Measurements from ENCODE around the gene RMDN2. TPM values are rescaled to one million over a fixed set of nuclear protein-coding genes. Genes with fewer than 3 reads are reported as not detected.

The RMDN2 gene
- polyA plus RNA-seq, 2 of the 4 experiments (the other 2 are of a cell fraction), result 4.6 to 6.9 TPM

DNA sequence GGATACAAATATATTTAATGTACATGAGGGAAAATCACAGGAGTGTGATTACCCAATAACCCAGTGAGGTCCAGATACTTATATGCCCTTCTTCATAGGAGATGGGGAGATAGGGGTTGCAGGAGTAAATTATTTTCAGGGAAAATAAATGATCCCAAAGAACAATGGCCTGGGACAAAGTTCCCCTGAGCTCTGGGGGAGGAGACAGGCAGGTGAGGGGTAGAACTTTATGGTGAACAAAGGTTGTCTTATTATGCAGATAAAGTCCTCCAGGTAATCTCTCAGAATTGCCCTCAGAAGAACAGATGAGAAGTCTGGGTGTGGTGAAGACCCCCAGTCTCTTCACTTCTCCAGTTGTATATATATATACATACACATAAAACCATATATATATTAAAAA lies 22.1 kb upstream of the RMDN2 start:
- Histone ChIP-seq H3K4me2 (no peak overlapping the region), H3K9me3 (no peaks in the 10 kb centered on the region), H3K4me1 (no peaks in the 10 kb centered on the region; the same call in 2 of the 3 replicates), H3K4me3 (no peak overlapping the region), H3K27ac (no peak overlapping the region)
- no peak for FAIRE-seq
- POLR2A ChIA-PET, result no interaction called here
- ATAC-seq, result no peak
- TF ChIP-seq MAZ (IDR thresholded peaks at IDR 0.05; ENCODE audit: borderline replicate concordance, low read depth, low read length) (no peak), RNF2 (IDR thresholded peaks at IDR 0.05; ENCODE audit: borderline replicate concordance, low read depth) (no peak), KDM1A (IDR thresholded peaks at IDR 0.05; ENCODE audit: low read depth) (no peak), ZNF302 (CRISPR knock-in tag; IDR thresholded peaks at IDR 0.05) (no peak), JUNB (IDR thresholded peaks at IDR 0.05) (no peak), EHMT2 (IDR thresholded peaks at IDR 0.05; ENCODE audit: low read depth) (no peak), RARB (CRISPR knock-in tag; IDR thresholded peaks at IDR 0.05) (no peak), EP300 (IDR thresholded peaks at IDR 0.05) (no peak), CBX2 (IDR thresholded peaks at IDR 0.05; ENCODE audit: borderline replicate concordance, low read depth) (no peak), CEBPB (IDR thresholded peaks at IDR 0.05) (no peak), ZFP36 (IDR thresholded peaks at IDR 0.05; ENCODE audit: borderline replicate concordance, partially characterized antibody) (no peak), TFCP2L1 (CRISPR knock-in tag; IDR thresholded peaks at IDR 0.05) (no peak), FOXS1 (CRISPR knock-in tag; IDR thresholded peaks at IDR 0.05) (no peak), HEYL (CRISPR knock-in tag; IDR thresholded peaks at IDR 0.05) (no peak), HOXA7 (CRISPR knock-in tag; IDR thresholded peaks at IDR 0.05) (no peak)
- TF ChIP-seq, protein P1, sequence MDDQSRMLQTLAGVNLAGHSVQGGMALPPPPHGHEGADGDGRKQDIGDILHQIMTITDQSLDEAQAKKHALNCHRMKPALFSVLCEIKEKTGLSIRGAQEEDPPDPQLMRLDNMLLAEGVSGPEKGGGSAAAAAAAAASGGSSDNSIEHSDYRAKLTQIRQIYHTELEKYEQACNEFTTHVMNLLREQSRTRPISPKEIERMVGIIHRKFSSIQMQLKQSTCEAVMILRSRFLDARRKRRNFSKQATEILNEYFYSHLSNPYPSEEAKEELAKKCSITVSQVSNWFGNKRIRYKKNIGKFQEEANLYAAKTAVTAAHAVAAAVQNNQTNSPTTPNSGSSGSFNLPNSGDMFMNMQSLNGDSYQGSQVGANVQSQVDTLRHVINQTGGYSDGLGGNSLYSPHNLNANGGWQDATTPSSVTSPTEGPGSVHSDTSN (IDR thresholded peaks at IDR 0.05), result no peak
- TF ChIP-seq, protein P2, sequence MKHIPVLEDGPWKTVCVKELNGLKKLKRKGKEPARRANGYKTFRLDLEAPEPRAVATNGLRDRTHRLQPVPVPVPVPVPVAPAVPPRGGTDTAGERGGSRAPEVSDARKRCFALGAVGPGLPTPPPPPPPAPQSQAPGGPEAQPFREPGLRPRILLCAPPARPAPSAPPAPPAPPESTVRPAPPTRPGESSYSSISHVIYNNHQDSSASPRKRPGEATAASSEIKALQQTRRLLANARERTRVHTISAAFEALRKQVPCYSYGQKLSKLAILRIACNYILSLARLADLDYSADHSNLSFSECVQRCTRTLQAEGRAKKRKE (CRISPR knock-in tag; IDR thresholded peaks at IDR 0.05; ENCODE audit: low read depth), result no peak
- TF ChIP-seq, protein P3, sequence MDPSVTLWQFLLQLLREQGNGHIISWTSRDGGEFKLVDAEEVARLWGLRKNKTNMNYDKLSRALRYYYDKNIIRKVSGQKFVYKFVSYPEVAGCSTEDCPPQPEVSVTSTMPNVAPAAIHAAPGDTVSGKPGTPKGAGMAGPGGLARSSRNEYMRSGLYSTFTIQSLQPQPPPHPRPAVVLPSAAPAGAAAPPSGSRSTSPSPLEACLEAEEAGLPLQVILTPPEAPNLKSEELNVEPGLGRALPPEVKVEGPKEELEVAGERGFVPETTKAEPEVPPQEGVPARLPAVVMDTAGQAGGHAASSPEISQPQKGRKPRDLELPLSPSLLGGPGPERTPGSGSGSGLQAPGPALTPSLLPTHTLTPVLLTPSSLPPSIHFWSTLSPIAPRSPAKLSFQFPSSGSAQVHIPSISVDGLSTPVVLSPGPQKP (IDR thresholded peaks at IDR 0.05; ENCODE audit: low read depth, low read length), result no peak
- TF ChIP-seq, protein P4, sequence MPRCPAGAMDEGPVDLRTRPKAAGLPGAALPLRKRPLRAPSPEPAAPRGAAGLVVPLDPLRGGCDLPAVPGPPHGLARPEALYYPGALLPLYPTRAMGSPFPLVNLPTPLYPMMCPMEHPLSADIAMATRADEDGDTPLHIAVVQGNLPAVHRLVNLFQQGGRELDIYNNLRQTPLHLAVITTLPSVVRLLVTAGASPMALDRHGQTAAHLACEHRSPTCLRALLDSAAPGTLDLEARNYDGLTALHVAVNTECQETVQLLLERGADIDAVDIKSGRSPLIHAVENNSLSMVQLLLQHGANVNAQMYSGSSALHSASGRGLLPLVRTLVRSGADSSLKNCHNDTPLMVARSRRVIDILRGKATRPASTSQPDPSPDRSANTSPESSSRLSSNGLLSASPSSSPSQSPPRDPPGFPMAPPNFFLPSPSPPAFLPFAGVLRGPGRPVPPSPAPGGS (IDR thresholded peaks at IDR 0.05), result no peak
- DNase-seq (ENCODE audit: low read depth in 1 of 2, low spot score in 1 of 2), result no peak
- CTCF ChIA-PET, result interaction anchor here (0.8 to 4.7 kb wide), 5 partner anchors 12 to 507 kb away, joined by 3 to 30 read pairs (median 4); no protein-coding TSS in a partner anchor

DNA sequence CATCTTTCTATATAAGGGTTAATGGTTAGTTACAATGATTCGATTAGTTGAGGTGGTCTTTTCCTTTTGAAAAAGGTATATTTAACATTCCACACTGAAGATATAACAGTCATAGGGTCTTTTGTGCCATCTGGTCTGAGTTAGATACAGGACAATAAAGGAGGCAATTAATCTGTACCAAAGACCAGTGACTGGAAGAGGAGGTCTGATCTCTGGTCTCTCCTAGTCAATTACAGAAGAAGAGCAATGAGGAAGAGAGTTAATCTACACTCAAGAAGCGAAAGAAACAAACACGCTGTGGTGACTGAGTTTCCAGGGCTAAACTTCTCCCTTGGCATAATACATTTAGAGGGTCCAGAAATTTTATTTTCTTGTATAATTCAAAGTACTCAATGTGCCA lies 20.7 kb upstream of the RMDN2 start:
- Histone ChIP-seq H3K4me3 (no peak overlapping the region), H3K9me3 (no peaks in the 10 kb centered on the region), H3K27ac (no peak overlapping the region), H3K4me2 (no peak overlapping the region), H3K4me1 (no peaks in the 10 kb centered on the region)
- FAIRE-seq (no peak), ATAC-seq (no peak), DNase-seq (ENCODE audit: low read depth in 1 of 2, low spot score in 1 of 2) (no peak)
- POLR2A ChIA-PET, result no interaction called here
- TF ChIP-seq HEYL (CRISPR knock-in tag; IDR thresholded peaks at IDR 0.05) (no peak), ESRRA (IDR thresholded peaks at IDR 0.05; ENCODE audit: borderline replicate concordance, low read length) (no peak), ZC3H11A (IDR thresholded peaks at IDR 0.05) (no peak), RAD21 (conservative IDR thresholded peaks at IDR 0.05 in 1 of 2, IDR thresholded peaks at IDR 0.05 in 1 of 2) (no peak), BHLHE40 (IDR thresholded peaks at IDR 0.05; ENCODE audit: low read depth, low read length) (no peak), ZSCAN20 (CRISPR knock-in tag; IDR thresholded peaks at IDR 0.05) (no peak)
- WGBS (ENCODE audit: missing lambda C conversion rate), result 73% methylated on average over 3 of the region's 3 CpGs
- CTCF ChIA-PET, result interaction anchor here (0.6 kb wide), 1 partner anchor 491 kb away, joined by 4 read pairs; no protein-coding TSS in a partner anchor
